ENCODE results near the gene CEP192.
A peak's percentile ranks its signal among the peaks of the same experiment; 100 is the strongest.

Gene CEP192

GRCh38 chr18:12990967-12991820 lies at the start of gene CEP192:
Gene CEP192, plus strand, starts transcription at chr18:12991362. Its CDS starts 8,063 bp downstream, at chr18:12999425.
- peak; percentile 96 for DNase-seq (ENCODE audit: low read depth)
- H3K4me3 ChIP-seq (ENCODE audit: low read depth, low read length): peak within 1 kb of the TSS; percentile 90
- TF ChIP-seq, protein P1, sequence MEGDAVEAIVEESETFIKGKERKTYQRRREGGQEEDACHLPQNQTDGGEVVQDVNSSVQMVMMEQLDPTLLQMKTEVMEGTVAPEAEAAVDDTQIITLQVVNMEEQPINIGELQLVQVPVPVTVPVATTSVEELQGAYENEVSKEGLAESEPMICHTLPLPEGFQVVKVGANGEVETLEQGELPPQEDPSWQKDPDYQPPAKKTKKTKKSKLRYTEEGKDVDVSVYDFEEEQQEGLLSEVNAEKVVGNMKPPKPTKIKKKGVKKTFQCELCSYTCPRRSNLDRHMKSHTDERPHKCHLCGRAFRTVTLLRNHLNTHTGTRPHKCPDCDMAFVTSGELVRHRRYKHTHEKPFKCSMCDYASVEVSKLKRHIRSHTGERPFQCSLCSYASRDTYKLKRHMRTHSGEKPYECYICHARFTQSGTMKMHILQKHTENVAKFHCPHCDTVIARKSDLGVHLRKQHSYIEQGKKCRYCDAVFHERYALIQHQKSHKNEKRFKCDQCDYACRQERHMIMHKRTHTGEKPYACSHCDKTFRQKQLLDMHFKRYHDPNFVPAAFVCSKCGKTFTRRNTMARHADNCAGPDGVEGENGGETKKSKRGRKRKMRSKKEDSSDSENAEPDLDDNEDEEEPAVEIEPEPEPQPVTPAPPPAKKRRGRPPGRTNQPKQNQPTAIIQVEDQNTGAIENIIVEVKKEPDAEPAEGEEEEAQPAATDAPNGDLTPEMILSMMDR (IDR thresholded peaks at IDR 0.05; ENCODE audit: low read depth, low read length, missing control alignments): peak; percentile 27

DNA sequence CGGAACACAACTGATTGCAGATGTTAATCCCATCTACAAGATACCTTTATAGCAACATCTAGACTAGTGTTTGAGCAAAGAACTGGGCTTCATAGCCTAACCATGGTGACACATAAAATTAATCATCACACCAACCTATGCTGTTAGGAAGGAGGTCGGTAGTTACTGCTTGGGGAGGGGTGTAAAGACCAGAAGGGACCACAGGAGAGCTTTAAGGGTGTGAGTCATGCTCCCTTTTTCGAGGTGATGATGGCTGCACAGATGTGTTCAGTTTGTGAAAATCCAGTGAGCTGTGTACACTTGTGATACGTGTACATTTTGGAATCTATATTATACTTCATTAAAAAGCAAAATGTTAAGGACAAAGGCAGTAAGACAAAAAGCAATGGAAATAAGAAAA lies 47.9 kb upstream of the CEP192 start:
- TF ChIP-seq, protein P1 (IDR thresholded peaks at IDR 0.05; ENCODE audit: low read depth, low read length, missing control alignments): no peak
- DNase-seq (ENCODE audit: low read depth): no peak
- no peak overlapping the region for H3K4me3 ChIP-seq (ENCODE audit: low read depth, low read length)

GRCh38 chr18:12944709-12945108 lies 46.5 kb upstream of the CEP192 start:
- H3K4me3 ChIP-seq (ENCODE audit: low read depth, low read length): no peak overlapping the region
- TF ChIP-seq, protein P1 (IDR thresholded peaks at IDR 0.05; ENCODE audit: low read depth, low read length, missing control alignments): no peak
- DNase-seq (ENCODE audit: low read depth): no peak

GRCh38 chr18:12946549-12947284 lies 44.4 kb upstream of the CEP192 start:
- TF ChIP-seq, protein P1 (IDR thresholded peaks at IDR 0.05; ENCODE audit: low read depth, low read length, missing control alignments): no peak
- no peak for DNase-seq (ENCODE audit: low read depth)
- peak overlapping the region; percentile 77 for H3K4me3 ChIP-seq (ENCODE audit: low read depth, low read length)

- H3K4me3 ChIP-seq (ENCODE audit: low read depth, low read length): peak within 1 kb of the TSS; percentile 82
- peak; percentile 90 for DNase-seq (ENCODE audit: low read depth)
- TF ChIP-seq, protein P1 (IDR thresholded peaks at IDR 0.05; ENCODE audit: low read depth, low read length, missing control alignments): no peak
Measured at GRCh38 chr18:12947285-12948049, 43.7 kb upstream of the CEP192 start, which contains the start of gene SEH1L. Gene SEH1L, plus strand, starts transcription at chr18:12948011. Its CDS starts 111 bp downstream, at chr18:12948122.

- TF ChIP-seq, protein P1 (IDR thresholded peaks at IDR 0.05; ENCODE audit: low read depth, low read length, missing control alignments): no peak
- peak overlapping the region; percentile 82 for H3K4me3 ChIP-seq (ENCODE audit: low read depth, low read length)
- peak; percentile 85 for DNase-seq (ENCODE audit: low read depth)
Measured at GRCh38 chr18:12948050-12948804, 42.9 kb upstream of the CEP192 start.

Data from GM12864 (cell line).